Suprapubic skin (tissue), 4 donors: Measurements from ENCODE around the gene TRPM2.

ENCODE experiments used
- EP300 ChIP-seq: sonication (generic); formaldehyde crosslinking; IDR thresholded peaks from one replicate; pipeline ENCODE4 v1.6.1; 2017; ENCODE audit warnings: antibody characterized with exemption
- POLR2A ChIP-seq, 2 donors: fragments of 450-650 bp; IDR thresholded peaks; one replicate each; pipeline ENCODE4 v1.6.1; 2017; ENCODE audit warnings: antibody characterized with exemption in 2 of 2, mild to moderate bottlenecking in 2 of 2, moderate library complexity in 2 of 2
- POLR2AphosphoS5 ChIP-seq, 3 donors: sonication (generic); formaldehyde crosslinking; IDR thresholded peaks; one replicate each; pipeline ENCODE4 v1.6.1; 2017; ENCODE audit warnings: antibody characterized with exemption in 3 of 3
- TF ChIP-seq, protein P1 (sequence below), 2 donors: fragments of 200-600 bp in 1 of 2; fragments of 450-650 bp in 1 of 2; sonication (generic) in 1 of 2; IDR thresholded peaks; one replicate each; pipeline ENCODE4 v1.5.1; 2016 to 2019; ENCODE audit warnings: antibody characterized with exemption in 2 of 2, mild to moderate bottlenecking in 1 of 2, moderate library complexity in 1 of 2

DNA sequence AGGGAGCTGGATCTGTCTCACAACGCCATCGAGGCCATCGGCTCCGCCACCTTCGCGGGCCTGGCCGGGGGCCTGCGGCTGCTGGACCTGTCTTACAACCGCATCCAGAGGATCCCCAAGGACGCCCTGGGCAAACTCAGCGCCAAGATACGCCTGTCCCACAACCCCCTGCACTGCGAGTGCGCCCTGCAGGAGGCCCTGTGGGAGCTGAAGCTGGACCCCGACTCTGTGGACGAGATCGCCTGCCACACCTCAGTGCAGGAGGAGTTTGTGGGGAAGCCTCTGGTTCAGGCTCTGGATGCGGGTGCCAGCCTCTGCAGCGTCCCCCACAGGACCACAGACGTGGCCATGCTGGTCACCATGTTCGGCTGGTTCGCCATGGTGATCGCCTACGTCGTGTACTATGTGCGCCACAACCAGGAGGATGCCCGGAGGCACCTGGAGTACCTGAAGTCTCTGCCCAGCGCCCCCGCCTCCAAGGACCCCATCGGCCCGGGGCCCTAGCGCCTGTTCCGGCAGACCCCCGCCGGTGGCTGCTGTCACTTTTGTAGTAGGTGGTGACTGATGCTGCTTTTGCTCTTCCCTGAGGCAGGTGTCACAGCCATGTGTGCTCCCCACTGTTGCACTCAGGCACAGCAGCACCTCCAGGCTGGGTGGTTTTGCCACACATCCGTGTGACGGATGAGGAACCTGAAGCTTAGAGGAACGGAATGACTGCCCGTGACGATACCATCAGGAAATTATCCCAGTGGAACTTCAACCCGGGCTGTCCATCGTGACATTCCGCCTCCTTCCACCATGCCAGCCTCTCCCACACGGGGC, 103.7 kb downstream of the TRPM2 start:
- TF ChIP-seq, protein P1, sequence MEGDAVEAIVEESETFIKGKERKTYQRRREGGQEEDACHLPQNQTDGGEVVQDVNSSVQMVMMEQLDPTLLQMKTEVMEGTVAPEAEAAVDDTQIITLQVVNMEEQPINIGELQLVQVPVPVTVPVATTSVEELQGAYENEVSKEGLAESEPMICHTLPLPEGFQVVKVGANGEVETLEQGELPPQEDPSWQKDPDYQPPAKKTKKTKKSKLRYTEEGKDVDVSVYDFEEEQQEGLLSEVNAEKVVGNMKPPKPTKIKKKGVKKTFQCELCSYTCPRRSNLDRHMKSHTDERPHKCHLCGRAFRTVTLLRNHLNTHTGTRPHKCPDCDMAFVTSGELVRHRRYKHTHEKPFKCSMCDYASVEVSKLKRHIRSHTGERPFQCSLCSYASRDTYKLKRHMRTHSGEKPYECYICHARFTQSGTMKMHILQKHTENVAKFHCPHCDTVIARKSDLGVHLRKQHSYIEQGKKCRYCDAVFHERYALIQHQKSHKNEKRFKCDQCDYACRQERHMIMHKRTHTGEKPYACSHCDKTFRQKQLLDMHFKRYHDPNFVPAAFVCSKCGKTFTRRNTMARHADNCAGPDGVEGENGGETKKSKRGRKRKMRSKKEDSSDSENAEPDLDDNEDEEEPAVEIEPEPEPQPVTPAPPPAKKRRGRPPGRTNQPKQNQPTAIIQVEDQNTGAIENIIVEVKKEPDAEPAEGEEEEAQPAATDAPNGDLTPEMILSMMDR (IDR thresholded peaks at IDR 0.05) = no peak
- TF ChIP-seq EP300 (no peak), POLR2A (IDR thresholded peaks at IDR 0.05) (no peak), POLR2AphosphoS5 (IDR thresholded peaks at IDR 0.05) (no peak)
